Measurements from ENCODE around the gene ZNF766.
A peak's percentile ranks its signal among the peaks of the same experiment; 100 is the strongest.

ZNF766 gene

GRCh38 chr19:52336117-52336790 lies 66.9 kb downstream of the ZNF766 start, which contains the start of gene ZNF610:
Gene ZNF610 (plus strand): TSS chr19:52336243. CDS start chr19:52349173, 12,930 bp downstream.
- TF ChIP-seq, protein P1, sequence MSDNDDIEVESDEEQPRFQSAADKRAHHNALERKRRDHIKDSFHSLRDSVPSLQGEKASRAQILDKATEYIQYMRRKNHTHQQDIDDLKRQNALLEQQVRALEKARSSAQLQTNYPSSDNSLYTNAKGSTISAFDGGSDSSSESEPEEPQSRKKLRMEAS (IDR thresholded peaks at IDR 0.05) = 0 out of 2 replicates have a peak, but pooled peaks have one; percentile 18
- TF ChIP-seq EGR1 (IDR thresholded peaks at IDR 0.05) = no peak

DNA sequence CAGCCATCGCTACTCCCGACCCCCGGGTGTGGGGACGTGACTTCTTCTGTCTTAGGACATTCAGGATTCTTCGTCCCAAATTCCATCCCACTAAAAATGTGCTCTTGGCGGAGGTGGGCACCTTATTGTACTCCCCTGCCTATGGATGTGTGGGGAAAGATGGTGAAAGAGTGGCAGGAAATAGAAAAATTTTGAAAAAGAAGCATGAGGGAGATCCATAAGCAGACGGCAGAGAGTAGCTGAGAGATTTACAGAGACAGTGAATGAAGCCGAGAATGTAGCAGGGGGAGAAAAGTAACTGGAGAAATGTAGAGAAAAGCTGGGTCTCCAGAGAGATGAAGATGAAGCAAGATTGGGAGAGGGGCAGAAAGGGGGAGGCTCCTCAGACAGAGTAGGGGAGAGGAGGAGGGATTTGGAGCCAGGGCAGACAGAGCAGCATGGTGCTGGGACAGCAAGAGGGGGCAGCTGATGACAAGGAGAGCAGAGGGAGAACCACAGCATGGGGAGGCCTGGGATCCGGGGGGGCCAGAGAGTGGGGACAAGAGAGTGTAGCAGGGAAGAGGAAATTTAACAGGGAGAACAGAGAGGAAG lies 67.5 kb downstream of the ZNF766 start:
- TF ChIP-seq CEBPB (IDR thresholded peaks at IDR 0.05) (no peak), ZBTB7A (IDR thresholded peaks at IDR 0.05; ENCODE audit: low read depth) (no peak), TCF12 (IDR thresholded peaks at IDR 0.05; ENCODE audit: low read depth) (no peak), EP300 (IDR thresholded peaks at IDR 0.05; ENCODE audit: borderline replicate concordance) (no peak), CREB1 (IDR thresholded peaks at IDR 0.05; ENCODE audit: low read depth) (no peak)

DNA sequence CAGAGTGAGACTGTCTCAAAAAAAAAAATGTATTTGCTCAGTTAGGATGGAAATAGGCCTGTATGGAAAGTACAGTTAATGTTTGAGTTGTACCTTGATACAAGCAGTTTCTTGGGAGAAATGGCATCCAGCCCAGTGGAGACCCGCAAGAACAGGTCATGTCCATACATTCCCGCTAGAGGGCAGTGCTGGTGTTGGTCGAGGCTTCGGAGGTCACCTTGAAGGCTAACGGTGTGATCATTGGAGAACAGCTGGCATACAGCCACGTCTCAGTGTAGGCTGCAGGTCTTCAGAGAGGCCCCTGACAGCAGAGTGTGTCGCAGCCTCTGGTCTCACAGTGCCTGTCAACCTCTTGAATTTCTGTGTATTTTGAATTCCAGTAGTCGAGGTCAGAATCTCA lies 74.2 kb downstream of the ZNF766 start:
- TF ChIP-seq, protein P1 (IDR thresholded peaks at IDR 0.05) = no peak
- TF ChIP-seq ZBTB7A (IDR thresholded peaks at IDR 0.05; ENCODE audit: low read depth) (no peak), RAD21 (IDR thresholded peaks at IDR 0.05; ENCODE audit: low read depth) (peak; percentile 52), TAF1 (IDR thresholded peaks at IDR 0.05; ENCODE audit: low read depth) (no peak), TCF12 (IDR thresholded peaks at IDR 0.05; ENCODE audit: low read depth) (no peak), EGR1 (IDR thresholded peaks at IDR 0.05) (no peak), YY1 (IDR thresholded peaks at IDR 0.05; ENCODE audit: low read depth) (no peak)

DNA sequence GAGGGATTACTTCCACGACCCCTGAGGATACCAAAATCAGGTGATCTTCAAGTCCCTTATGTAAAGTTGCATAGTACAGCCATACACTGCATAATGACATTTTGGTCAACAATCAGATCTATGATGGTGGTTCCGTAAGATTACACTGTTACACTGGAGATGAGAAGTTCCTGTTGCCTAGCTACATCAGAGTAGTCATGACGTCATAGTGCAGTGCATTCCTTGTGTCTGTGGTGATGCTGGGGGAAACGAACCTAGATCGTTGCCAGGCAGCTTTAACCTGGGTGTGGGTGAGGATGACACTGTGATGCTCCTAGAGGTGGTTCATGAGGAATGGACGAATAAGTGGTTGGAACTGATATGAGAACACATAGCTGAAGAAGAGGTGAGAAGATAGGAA lies 75.8 kb downstream of the ZNF766 start:
- no peak for TF ChIP-seq RAD21 (IDR thresholded peaks at IDR 0.05; ENCODE audit: low read depth)
- no peak for TF ChIP-seq YY1 (IDR thresholded peaks at IDR 0.05; ENCODE audit: low read depth)
- TF ChIP-seq, protein P2, sequence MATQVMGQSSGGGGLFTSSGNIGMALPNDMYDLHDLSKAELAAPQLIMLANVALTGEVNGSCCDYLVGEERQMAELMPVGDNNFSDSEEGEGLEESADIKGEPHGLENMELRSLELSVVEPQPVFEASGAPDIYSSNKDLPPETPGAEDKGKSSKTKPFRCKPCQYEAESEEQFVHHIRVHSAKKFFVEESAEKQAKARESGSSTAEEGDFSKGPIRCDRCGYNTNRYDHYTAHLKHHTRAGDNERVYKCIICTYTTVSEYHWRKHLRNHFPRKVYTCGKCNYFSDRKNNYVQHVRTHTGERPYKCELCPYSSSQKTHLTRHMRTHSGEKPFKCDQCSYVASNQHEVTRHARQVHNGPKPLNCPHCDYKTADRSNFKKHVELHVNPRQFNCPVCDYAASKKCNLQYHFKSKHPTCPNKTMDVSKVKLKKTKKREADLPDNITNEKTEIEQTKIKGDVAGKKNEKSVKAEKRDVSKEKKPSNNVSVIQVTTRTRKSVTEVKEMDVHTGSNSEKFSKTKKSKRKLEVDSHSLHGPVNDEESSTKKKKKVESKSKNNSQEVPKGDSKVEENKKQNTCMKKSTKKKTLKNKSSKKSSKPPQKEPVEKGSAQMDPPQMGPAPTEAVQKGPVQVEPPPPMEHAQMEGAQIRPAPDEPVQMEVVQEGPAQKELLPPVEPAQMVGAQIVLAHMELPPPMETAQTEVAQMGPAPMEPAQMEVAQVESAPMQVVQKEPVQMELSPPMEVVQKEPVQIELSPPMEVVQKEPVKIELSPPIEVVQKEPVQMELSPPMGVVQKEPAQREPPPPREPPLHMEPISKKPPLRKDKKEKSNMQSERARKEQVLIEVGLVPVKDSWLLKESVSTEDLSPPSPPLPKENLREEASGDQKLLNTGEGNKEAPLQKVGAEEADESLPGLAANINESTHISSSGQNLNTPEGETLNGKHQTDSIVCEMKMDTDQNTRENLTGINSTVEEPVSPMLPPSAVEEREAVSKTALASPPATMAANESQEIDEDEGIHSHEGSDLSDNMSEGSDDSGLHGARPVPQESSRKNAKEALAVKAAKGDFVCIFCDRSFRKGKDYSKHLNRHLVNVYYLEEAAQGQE (IDR thresholded peaks at IDR 0.05; ENCODE audit: low read depth) = no peak
- TF ChIP-seq ZBTB7A (IDR thresholded peaks at IDR 0.05; ENCODE audit: low read depth) = no peak
- no peak for TF ChIP-seq EGR1 (IDR thresholded peaks at IDR 0.05)
- no peak for TF ChIP-seq TAF1 (IDR thresholded peaks at IDR 0.05; ENCODE audit: low read depth)
- TF ChIP-seq CEBPB (IDR thresholded peaks at IDR 0.05) = no peak
